Heart right ventricle (tissue), 16 donors: ENCODE results near the gene DGKZ. TPM values are rescaled to one million over a fixed set of nuclear protein-coding genes. Genes with fewer than 3 reads are reported as not detected.

Experiments
- ATAC-seq, 8 donors: fragments of 200-7000 bp; cut with Tn5 transposase; one replicate each; pipeline ENCODE4 v1.9.1; 2020; ENCODE audit warnings: mild to moderate bottlenecking in 8 of 8, moderate library complexity in 8 of 8, moderate number of reproducible peaks in 1 of 8
- DNase-seq, 2 donors: peaks; one replicate each; pipeline ENCODE4 v3.0.0-alpha.2; 2020
- H3K27ac ChIP-seq, 10 donors: fragments of 200-600 bp; sonication (generic) in 2 of 10; one replicate each; pipeline versions ENCODE4 v1.5.0 to v1.8.0; 2020 to 2022; ENCODE audit warnings: mild to moderate bottlenecking in 3 of 10
- H3K27me3 ChIP-seq, 7 donors: fragments of 200-600 bp; one replicate each; pipeline ENCODE4 v1.8.0; 2021 to 2022; ENCODE audit warnings: mild to moderate bottlenecking in 2 of 7
- H3K36me3 ChIP-seq, 9 donors: fragments of 200-600 bp; sonication (generic) in 1 of 9; one replicate each; pipeline versions ENCODE4 v1.5.0 to v1.8.0; 2020 to 2022; ENCODE audit warnings: mild to moderate bottlenecking in 2 of 9
- H3K4me1 ChIP-seq, 9 donors: fragments of 200-600 bp; sonication (generic) in 1 of 9; one replicate each; pipeline versions ENCODE4 v1.5.0 to v1.8.0; 2020 to 2022; ENCODE audit warnings: mild to moderate bottlenecking in 4 of 9
- H3K4me3 ChIP-seq, 10 donors: fragments of 200-600 bp; sonication (generic) in 2 of 10; one replicate each; pipeline versions ENCODE4 v1.5.0 to v1.8.0; 2020 to 2022; ENCODE audit warnings: mild to moderate bottlenecking in 7 of 10, moderate library complexity in 2 of 10
- H3K9me3 ChIP-seq, 11 donors: fragments of 200-600 bp in 10 of 11; sonication (generic) in 2 of 11; one replicate each; pipeline versions ENCODE4 v1.5.0 to v1.8.0; 2013 to 2022; ENCODE audit warnings: mild to moderate bottlenecking in 2 of 11, control low read depth in 1 of 11, moderate library complexity in 1 of 11
- WGBS, 2 donors: extraction: QIAGEN DNeasy Blood & Tissue Kit; methylation state at CpG; one replicate each; pipeline ENCODE4 v1.1.7; 2013; ENCODE audit warnings: inconsistent platforms in 1 of 2; 5-methylcytosine and 5-hydroxymethylcytosine counted together
- intact Hi-C, 10 donors: fragments of 100-400 bp; cut with DNase I; formaldehyde crosslinking; loops; one replicate each; pipeline versions ENCODE4 v1.11.1 to v1.14.2; 2022
- polyA plus RNA-seq, 2 donors: library from polyadenylated mRNA; stranded (reverse); fragments of 200-250 nt; gene quantifications; one replicate each; pipeline ENCODE4 v1.2.3, GENCODE V29; 2013
- total RNA-seq, 10 donors: library from RNA; stranded (reverse); fragmentation: NEBNext Ultra II Directional in 3 of 10; extraction: Animal tissue kit (Norgen Biotek cat#: 25700) in 3 of 10; gene quantifications; one replicate each; pipeline versions ENCODE4 v1.2.1 to v1.2.4, GENCODE V29; 2021 to 2023
- TF ChIP-seq, protein P1 (sequence below), 9 donors: fragments of 200-600 bp; sonication (generic) in 2 of 9; IDR thresholded peaks; one replicate each; pipeline versions ENCODE4 v1.5.0 to v1.8.0; 2021 to 2022; ENCODE audit warnings: antibody characterized with exemption in 9 of 9, mild to moderate bottlenecking in 5 of 9, moderate library complexity in 1 of 9
- donor health status: Arrhythmogenic right ventricular cardiomyopathy.
- donor health status: ischemic (EF 13 %, LVEDD 7.1; RV severe dilation, severe dysfunction).
- donor health status: healthy with polysubstance abuse.
- donor health status: DM: no; HTN: yes; CAD: no.
- donor health status: DM: no; HTN: no; CAD: no.
- donor health status: ischemic (EF 25% LVEDD 6.9; RV normal size, moderate dysfunction).
- donor health status: ischemic (EF 25% LVEDD 5.7; RV mildly dilated, moderate dysfunction).
- donor health status: healthy.
- donor health status: DM: yes; HTN: yes; CAD: no.
- donor health status: Ischemic cardiomyopathy.
- donor health status: ischemic (EF 35%, LVEDD 5.7; RV mildly dilated, moderate dysfunction).
- donor health status: nonischemic (EF 11% LVEDD 7.7; RV severe dilation, severe dysfunction).
- donor health status: DM: yes; HTN: yes; CAD: no.
- donor health status: PGD.
- donor health status: ischemic (EF 29% LVEDD 5.4; RV normal size, mild dysfunction).
- donor health status: nonischemic (EF 23%, LVEDD 6.1; RV moderate dilation, normal function).

Gene DGKZ
- total and polyA plus RNA-seq, 12 donors, result 31.9 to 107 (median 60.1) TPM

GRCh38 chr11:46417711-46418110 lies 70.4 kb downstream of the DGKZ start:
- Histone ChIP-seq H3K4me3 (no peak overlapping the region), H3K27ac (no peak overlapping the region), H3K4me1 (peaks cover 0 to 11% (median 5%) of the 10 kb centered on the region in 9 donors), H3K36me3 (peaks cover 0 to 77% (median 32%) of the 10 kb centered on the region in 9 donors), H3K27me3 (no peaks in the 10 kb centered on the region), H3K9me3 (no peaks in the 10 kb centered on the region)
- TF ChIP-seq, protein P1, sequence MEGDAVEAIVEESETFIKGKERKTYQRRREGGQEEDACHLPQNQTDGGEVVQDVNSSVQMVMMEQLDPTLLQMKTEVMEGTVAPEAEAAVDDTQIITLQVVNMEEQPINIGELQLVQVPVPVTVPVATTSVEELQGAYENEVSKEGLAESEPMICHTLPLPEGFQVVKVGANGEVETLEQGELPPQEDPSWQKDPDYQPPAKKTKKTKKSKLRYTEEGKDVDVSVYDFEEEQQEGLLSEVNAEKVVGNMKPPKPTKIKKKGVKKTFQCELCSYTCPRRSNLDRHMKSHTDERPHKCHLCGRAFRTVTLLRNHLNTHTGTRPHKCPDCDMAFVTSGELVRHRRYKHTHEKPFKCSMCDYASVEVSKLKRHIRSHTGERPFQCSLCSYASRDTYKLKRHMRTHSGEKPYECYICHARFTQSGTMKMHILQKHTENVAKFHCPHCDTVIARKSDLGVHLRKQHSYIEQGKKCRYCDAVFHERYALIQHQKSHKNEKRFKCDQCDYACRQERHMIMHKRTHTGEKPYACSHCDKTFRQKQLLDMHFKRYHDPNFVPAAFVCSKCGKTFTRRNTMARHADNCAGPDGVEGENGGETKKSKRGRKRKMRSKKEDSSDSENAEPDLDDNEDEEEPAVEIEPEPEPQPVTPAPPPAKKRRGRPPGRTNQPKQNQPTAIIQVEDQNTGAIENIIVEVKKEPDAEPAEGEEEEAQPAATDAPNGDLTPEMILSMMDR (IDR thresholded peaks at IDR 0.05), result no peak
- no peak for ATAC-seq
- no peak for DNase-seq
- WGBS, 2 donors, result 86 to 91% methylated on average over 7 of the region's 7 CpGs
- intact Hi-C loops, result no loop called here

DNA sequence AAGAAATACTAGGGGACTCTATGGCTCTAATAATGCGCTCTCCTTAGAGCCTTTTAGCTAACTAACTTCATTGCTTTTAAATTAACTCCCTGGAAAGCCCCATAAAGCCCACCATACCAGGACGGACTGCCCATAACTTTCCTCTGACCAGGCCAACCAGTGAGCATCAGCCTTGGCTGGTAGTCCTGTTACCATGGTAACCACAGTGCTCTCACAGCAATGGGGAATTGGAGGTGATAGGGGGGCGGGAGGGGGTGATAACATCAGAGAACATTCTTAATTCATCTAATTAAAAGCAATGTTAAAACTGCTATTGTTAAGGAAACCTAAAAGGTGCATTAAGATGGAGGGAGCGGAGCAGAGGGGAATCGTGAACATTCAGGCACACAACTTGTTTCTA lies 71.5 kb downstream of the DGKZ start:
- intact Hi-C loops, result no loop called here
- TF ChIP-seq, protein P1 (IDR thresholded peaks at IDR 0.05), result no peak
- ATAC-seq, result no peak
- Histone ChIP-seq H3K4me1 (peaks cover 0 to 11% (median 5%) of the 10 kb centered on the region in 9 donors), H3K4me3 (no peak overlapping the region), H3K27ac (no peak overlapping the region), H3K36me3 (peaks cover 0 to 71% (median 27%) of the 10 kb centered on the region in 9 donors), H3K9me3 (no peaks in the 10 kb centered on the region), H3K27me3 (no peaks in the 10 kb centered on the region)
- WGBS, 2 donors, result 94 to 95% methylated on average over 5 of the region's 5 CpGs
- DNase-seq, result no peak

GRCh38 chr11:46420513-46420912 lies 73.2 kb downstream of the DGKZ start:
- no peak overlapping the region for H3K4me3 ChIP-seq
- intact Hi-C loops, result no loop called here
- 97% methylated on average over 1 of the region's 1 CpG for WGBS, 2 donors
- no peaks in the 10 kb centered on the region for H3K27me3 ChIP-seq
- no peak for ATAC-seq
- peaks cover 0 to 64% (median 14%) of the 10 kb centered on the region in 9 donors for H3K36me3 ChIP-seq
- no peak for DNase-seq
- no peak overlapping the region for H3K27ac ChIP-seq
- no peaks in the 10 kb centered on the region for H3K9me3 ChIP-seq
- peaks cover 0 to 11% (median 5%) of the 10 kb centered on the region in 9 donors for H3K4me1 ChIP-seq
- TF ChIP-seq, protein P1 (IDR thresholded peaks at IDR 0.05), result no peak

GRCh38 chr11:46421257-46421880 lies 74.1 kb downstream of the DGKZ start:
- intact Hi-C loops, result no loop called here
- Histone ChIP-seq H3K4me1 (peaks cover 0 to 11% (median 5%) of the 10 kb centered on the region in 9 donors), H3K27ac (no peak overlapping the region), H3K27me3 (no peaks in the 10 kb centered on the region), H3K4me3 (no peak overlapping the region), H3K36me3 (peaks cover 0 to 63% (median 6%) of the 10 kb centered on the region in 9 donors), H3K9me3 (no peaks in the 10 kb centered on the region)
- ATAC-seq, result peak in 6 of 8 donors; percentile 13 to 77 (median 58)
- 52 to 77% methylated on average over 8 of the region's 8 CpGs for WGBS, 2 donors
- TF ChIP-seq, protein P1 (IDR thresholded peaks at IDR 0.05), result no peak
- DNase-seq, result peak in 1 of 2 donors; percentile 31
